ENCODE results near the gene DTNA.

DNA sequence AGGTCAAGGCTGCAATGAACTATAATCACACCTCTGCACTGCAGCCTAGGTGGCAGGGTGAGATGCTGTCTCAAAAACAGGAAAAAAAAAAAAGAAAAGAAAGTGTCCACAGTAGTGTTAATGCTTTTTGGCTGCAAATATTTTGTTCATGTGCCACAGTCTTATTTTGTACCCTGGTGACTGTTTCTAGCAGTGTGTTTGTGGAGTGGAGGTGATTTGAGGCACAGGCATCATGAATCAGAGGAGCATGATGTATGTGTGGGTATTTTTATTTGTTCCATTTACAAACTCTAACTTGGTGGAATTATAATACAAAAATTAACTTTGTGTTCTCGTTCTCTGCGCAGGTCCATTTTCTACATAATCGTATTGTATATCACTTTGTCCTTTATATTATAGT lies 30.6 kb downstream of the DTNA start:
- TF ChIP-seq EZH2 (IDR thresholded peaks at IDR 0.05; ENCODE audit: borderline replicate concordance, insufficient read depth, low read length, poor library complexity, severe bottlenecking) = no peak
- no peak for TF ChIP-seq POLR2AphosphoS5 (IDR thresholded peaks at IDR 0.05)
- TF ChIP-seq, protein P1, sequence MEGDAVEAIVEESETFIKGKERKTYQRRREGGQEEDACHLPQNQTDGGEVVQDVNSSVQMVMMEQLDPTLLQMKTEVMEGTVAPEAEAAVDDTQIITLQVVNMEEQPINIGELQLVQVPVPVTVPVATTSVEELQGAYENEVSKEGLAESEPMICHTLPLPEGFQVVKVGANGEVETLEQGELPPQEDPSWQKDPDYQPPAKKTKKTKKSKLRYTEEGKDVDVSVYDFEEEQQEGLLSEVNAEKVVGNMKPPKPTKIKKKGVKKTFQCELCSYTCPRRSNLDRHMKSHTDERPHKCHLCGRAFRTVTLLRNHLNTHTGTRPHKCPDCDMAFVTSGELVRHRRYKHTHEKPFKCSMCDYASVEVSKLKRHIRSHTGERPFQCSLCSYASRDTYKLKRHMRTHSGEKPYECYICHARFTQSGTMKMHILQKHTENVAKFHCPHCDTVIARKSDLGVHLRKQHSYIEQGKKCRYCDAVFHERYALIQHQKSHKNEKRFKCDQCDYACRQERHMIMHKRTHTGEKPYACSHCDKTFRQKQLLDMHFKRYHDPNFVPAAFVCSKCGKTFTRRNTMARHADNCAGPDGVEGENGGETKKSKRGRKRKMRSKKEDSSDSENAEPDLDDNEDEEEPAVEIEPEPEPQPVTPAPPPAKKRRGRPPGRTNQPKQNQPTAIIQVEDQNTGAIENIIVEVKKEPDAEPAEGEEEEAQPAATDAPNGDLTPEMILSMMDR (IDR thresholded peaks at IDR 0.05; ENCODE audit: poor library complexity, severe bottlenecking) = no peak
- TF ChIP-seq SMC3 (conservative IDR thresholded peaks at IDR 0.05; ENCODE audit: poor library complexity) = no peak
- TF ChIP-seq, protein P2, sequence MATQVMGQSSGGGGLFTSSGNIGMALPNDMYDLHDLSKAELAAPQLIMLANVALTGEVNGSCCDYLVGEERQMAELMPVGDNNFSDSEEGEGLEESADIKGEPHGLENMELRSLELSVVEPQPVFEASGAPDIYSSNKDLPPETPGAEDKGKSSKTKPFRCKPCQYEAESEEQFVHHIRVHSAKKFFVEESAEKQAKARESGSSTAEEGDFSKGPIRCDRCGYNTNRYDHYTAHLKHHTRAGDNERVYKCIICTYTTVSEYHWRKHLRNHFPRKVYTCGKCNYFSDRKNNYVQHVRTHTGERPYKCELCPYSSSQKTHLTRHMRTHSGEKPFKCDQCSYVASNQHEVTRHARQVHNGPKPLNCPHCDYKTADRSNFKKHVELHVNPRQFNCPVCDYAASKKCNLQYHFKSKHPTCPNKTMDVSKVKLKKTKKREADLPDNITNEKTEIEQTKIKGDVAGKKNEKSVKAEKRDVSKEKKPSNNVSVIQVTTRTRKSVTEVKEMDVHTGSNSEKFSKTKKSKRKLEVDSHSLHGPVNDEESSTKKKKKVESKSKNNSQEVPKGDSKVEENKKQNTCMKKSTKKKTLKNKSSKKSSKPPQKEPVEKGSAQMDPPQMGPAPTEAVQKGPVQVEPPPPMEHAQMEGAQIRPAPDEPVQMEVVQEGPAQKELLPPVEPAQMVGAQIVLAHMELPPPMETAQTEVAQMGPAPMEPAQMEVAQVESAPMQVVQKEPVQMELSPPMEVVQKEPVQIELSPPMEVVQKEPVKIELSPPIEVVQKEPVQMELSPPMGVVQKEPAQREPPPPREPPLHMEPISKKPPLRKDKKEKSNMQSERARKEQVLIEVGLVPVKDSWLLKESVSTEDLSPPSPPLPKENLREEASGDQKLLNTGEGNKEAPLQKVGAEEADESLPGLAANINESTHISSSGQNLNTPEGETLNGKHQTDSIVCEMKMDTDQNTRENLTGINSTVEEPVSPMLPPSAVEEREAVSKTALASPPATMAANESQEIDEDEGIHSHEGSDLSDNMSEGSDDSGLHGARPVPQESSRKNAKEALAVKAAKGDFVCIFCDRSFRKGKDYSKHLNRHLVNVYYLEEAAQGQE (IDR thresholded peaks at IDR 0.05; ENCODE audit: borderline replicate concordance) = no peak
- TF ChIP-seq RAD21 (conservative IDR thresholded peaks at IDR 0.05) = no peak
- no peak for TF ChIP-seq TAF1 (IDR thresholded peaks at IDR 0.05; ENCODE audit: low read depth)
